HEK293T (cell line): ENCODE measurements around the gene PTCH1.
A peak's percentile ranks its signal among the peaks of the same experiment; 100 is the strongest.

Source experiments
- CTCF ChIA-PET: fragments of 350-600 bp; formaldehyde crosslinking; extraction: SDS; loops from one replicate; lab custom pipeline; 2021; ENCODE audit warnings: antibody characterized with exemption, inconsistent platforms; lab: Yijun Ruan, JAX
- POLR2A ChIA-PET: fragments of 350-600 bp; formaldehyde crosslinking; extraction: SDS; loops from one replicate; lab custom pipeline; 2020; ENCODE audit warnings: antibody characterized with exemption, inconsistent platforms; lab: Yijun Ruan, JAX
- DNase-seq: peaks from one replicate; pipeline ENCODE4 v3.0.0; 2012; ENCODE audit warnings: mixed read lengths; ENCODE audit errors: extremely low spot score
- ARNT ChIP-seq: fragments of 450-650 bp; IDR thresholded peaks from 2 replicates; pipeline ENCODE4 v1.6.1; 2017; ENCODE audit warnings: mild to moderate bottlenecking
- BHLHE40 ChIP-seq: fragments of 450-650 bp; IDR thresholded peaks from 2 replicates; pipeline ENCODE4 v1.6.1; 2016; ENCODE audit warnings: mild to moderate bottlenecking, moderate library complexity, borderline replicate concordance
- CTBP1 ChIP-seq: fragments of 450-650 bp; IDR thresholded peaks from 2 replicates; pipeline ENCODE4 v1.6.1; 2016; ENCODE audit warnings: borderline replicate concordance
- ELF4 ChIP-seq: fragments of 450-650 bp; IDR thresholded peaks from 2 replicates; pipeline ENCODE4 v1.6.1; 2017; ENCODE audit warnings: antibody characterized with exemption
- FOXA1 ChIP-seq: fragments of 450-650 bp; IDR thresholded peaks from 2 replicates; pipeline ENCODE4 v1.6.1; 2016; ENCODE audit warnings: mild to moderate bottlenecking
- FOXK2 ChIP-seq: fragments of 450-650 bp; IDR thresholded peaks from 2 replicates; pipeline ENCODE4 v1.6.1; 2016; ENCODE audit warnings: mild to moderate bottlenecking
- FOXM1 ChIP-seq: fragments of 450-650 bp; IDR thresholded peaks from 2 replicates; pipeline ENCODE4 v1.6.1; 2017; ENCODE audit warnings: mild to moderate bottlenecking, borderline replicate concordance
- L3MBTL2 ChIP-seq: fragments of 450-650 bp; conservative IDR thresholded peaks from 2 replicates; pipeline ENCODE4 v1.6.1; 2016; ENCODE audit warnings: mild to moderate bottlenecking
- LEF1 ChIP-seq: fragments of 450-650 bp; IDR thresholded peaks from 2 replicates; pipeline ENCODE4 v1.6.1; 2017; ENCODE audit warnings: mild to moderate bottlenecking, borderline replicate concordance
- NFRKB ChIP-seq: fragments of 450-650 bp; IDR thresholded peaks from 2 replicates; pipeline ENCODE4 v1.6.1; 2016; ENCODE audit warnings: mild to moderate bottlenecking, moderate library complexity
- SP1 ChIP-seq: fragments of 450-650 bp; IDR thresholded peaks from 2 replicates; pipeline ENCODE4 v1.6.1; 2017
- SUZ12 ChIP-seq: fragments of 450-650 bp; IDR thresholded peaks from 2 replicates; pipeline ENCODE4 v1.6.1; 2016; ENCODE audit warnings: mild to moderate bottlenecking
- TARDBP ChIP-seq: fragments of 450-650 bp; IDR thresholded peaks from 2 replicates; pipeline ENCODE4 v1.6.1; 2016
- ZNF384 ChIP-seq: fragments of 450-650 bp; IDR thresholded peaks from 2 replicates; pipeline ENCODE4 v1.6.1; 2016
- TF ChIP-seq, protein P1 (sequence below): fragments of 450-650 bp; IDR thresholded peaks from 2 replicates; pipeline ENCODE4 v1.6.1; 2016

PTCH1 gene

DNA sequence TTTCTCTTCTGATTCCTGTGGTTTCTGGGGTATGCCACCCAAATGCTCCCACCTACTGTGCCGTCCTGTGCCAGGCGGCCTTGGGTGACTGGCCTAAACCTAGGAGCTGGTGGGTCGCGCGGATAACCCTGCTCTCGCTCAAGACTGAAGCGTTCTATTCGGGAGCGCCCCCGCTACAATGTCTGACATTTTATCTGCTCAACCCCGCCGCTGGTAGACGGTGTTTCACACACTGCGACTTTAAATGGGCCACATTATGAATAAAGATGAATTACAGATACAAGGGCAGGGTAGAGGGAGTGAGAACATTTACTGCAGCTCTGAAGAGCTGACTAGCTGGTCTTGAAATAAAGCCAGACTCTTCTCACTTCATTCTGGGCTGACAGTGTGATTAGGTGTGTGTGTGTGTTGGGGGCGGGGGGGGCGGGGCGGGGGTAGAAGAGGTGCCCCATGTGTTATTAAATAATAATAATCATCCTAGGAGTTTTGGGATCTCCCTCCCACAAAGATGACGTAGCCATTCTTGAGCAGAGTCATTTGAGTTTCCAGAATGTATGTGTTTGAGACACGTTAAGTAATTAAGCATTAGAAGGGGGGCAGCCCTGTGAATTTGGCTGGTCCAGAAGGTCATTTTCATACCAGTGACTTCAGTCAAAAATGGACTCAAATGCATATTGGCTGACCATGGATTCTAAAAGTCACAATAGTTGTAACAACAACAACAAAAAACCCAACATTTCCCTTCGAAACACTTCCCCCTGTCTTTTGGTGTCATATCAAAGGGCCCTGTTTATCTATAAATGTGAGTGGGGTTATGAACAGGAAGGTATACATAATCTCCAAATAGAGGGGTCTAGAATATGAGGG, 1.0 kb upstream of the PTCH1 start:
- no peak for TF ChIP-seq ELF4
- no peak for TF ChIP-seq ARNT
- TF ChIP-seq TARDBP = no peak
- TF ChIP-seq SP1 = no peak
- TF ChIP-seq FOXM1 = no peak
- TF ChIP-seq, protein P1, sequence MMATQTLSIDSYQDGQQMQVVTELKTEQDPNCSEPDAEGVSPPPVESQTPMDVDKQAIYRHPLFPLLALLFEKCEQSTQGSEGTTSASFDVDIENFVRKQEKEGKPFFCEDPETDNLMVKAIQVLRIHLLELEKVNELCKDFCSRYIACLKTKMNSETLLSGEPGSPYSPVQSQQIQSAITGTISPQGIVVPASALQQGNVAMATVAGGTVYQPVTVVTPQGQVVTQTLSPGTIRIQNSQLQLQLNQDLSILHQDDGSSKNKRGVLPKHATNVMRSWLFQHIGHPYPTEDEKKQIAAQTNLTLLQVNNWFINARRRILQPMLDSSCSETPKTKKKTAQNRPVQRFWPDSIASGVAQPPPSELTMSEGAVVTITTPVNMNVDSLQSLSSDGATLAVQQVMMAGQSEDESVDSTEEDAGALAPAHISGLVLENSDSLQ = no peak
- ChIA-PET POLR2A (no interaction called here), CTCF (interaction anchor here (0.6 kb wide), 1 partner anchor 251 kb away, joined by 3 read pairs; no protein-coding TSS in a partner anchor)
- DNase-seq = no peak

DNA sequence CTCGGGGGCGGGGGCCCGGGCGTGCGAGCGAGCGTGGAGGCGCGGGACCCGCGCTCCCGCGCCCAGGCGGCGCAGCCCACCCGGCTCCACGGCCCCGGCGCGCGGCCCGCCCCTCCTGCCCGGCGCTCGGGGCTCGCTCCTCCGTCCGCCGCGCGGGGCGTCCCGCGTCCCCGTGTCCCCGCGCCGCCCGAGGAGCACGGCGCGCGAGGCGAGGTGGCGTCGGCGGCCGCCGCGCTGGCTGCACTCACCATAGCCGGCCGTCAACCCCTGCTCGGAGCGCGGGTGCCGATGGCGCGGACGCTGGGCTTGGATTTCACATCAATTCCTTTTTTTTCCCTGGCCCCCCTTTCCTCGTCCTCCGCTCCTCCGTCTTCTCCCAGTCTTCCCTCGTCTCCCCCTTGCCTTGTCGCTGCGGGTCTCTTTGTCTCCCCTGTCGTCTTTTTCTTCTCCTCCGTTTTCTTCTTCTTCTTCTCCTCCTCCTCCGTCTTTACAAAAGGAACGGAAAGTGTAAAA, 494 bp downstream of the PTCH1 start:
- DNase-seq = no peak
- no peak for TF ChIP-seq SUZ12
- TF ChIP-seq LEF1 = no peak
- no peak for TF ChIP-seq ELF4
- peak; percentile 67; the same call in 1 of the 2 replicates for TF ChIP-seq L3MBTL2
- TF ChIP-seq BHLHE40 = no peak
- ChIA-PET CTCF (no interaction called here), POLR2A (interaction anchor here (1.5 kb wide), 1 partner anchor 15 kb away, joined by 4 read pairs; no protein-coding TSS in a partner anchor)

- ChIA-PET POLR2A (interaction anchor here (0.6 to 1.5 kb wide), 2 partner anchors 16 to 360 kb away, joined by 3 to 4 read pairs; partner anchors contain the start of gene ERCC6L2), CTCF (no interaction called here)
- no peak for TF ChIP-seq LEF1
- TF ChIP-seq, protein P1 = peak; percentile 90
- DNase-seq = peak; percentile 53
Observed at GRCh38 chr9:95515272-95516113, 1.3 kb downstream of the PTCH1 start.

- POLR2A ChIA-PET = no interaction called here
- DNase-seq = no peak
- TF ChIP-seq LEF1 = no peak
- no peak for TF ChIP-seq FOXA1
- no peak for TF ChIP-seq TARDBP
- no peak for TF ChIP-seq CTBP1
- TF ChIP-seq ELF4 = no peak
- TF ChIP-seq, protein P1 = no peak
- no peak for TF ChIP-seq FOXK2
- no peak for TF ChIP-seq ZNF384
- TF ChIP-seq NFRKB = no peak
- TF ChIP-seq BHLHE40 = no peak
- no peak for TF ChIP-seq SUZ12
- TF ChIP-seq FOXM1 = no peak
- CTCF ChIA-PET = no interaction called here
Observed at GRCh38 chr9:95514342-95514741, 2.4 kb downstream of the PTCH1 start.

DNA sequence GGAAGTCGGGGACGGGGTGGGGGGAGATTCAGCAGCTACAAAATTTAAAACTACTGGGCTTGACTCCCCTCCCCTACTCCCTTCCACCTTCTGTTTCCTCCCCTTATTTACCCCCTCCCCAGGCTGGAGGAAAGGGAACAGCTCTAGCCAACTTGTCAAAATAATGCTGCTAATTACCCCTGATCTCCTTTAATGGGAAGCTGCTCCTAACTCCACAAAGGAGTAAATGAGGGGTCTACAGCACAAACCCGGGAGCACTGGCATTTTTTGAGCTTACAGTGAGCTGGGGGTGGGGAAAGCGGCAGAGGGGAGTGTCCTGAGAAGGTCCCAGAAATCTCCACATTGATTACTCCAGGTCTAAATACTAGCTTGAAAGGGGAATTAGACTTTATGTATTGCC, 3.1 kb downstream of the PTCH1 start:
- CTCF ChIA-PET = no interaction called here

More for the DNA sequence above, 3.1 kb downstream of the PTCH1 start:
- TF ChIP-seq SUZ12 (no peak), TARDBP (no peak), LEF1 (no peak), FOXK2 (no peak), FOXA1 (no peak), NFRKB (no peak)
- TF ChIP-seq, protein P1 = no peak
- DNase-seq = no peak
- POLR2A ChIA-PET = no interaction called here
